ENCODE results near the gene ASIC4.

GRCh38 chr2:219556413-219556812 lies 42.1 kb downstream of the ASIC4 start:
- TF ChIP-seq MAFK (IDR thresholded peaks at IDR 0.05; ENCODE audit: low read depth, low read length) (no peak), USF2 (IDR thresholded peaks at IDR 0.05; ENCODE audit: low read depth, low read length) (no peak), POLR2A (IDR thresholded peaks at IDR 0.05; ENCODE audit: low read depth, low read length) (no peak), CTCF (conservative IDR thresholded peaks at IDR 0.05; ENCODE audit: low read depth, low read length) (no peak)
